ENCODE data around the gene MYO9A.

DNA sequence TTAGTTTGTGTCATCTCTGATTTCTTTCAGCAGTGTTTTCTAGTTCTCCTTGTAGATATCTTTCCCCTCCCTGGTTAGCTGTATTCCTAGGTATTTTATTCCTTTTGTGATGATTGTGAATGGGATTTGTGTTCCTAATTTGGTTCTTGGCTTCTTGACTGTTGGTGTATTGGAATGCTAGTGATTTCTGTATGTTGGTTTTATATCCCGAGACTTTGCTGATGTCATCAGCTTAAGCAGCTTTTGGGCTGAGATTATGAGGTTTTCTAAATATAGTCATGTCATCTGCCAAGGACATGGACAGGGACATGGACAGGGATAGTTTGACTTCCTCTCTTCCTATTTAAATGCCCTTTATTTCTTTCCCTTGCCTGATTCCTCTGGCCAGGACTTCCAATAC lies 35.8 kb downstream of the MYO9A start:
- no peak for TF ChIP-seq POLR2A (IDR thresholded peaks at IDR 0.05)
- TF ChIP-seq, protein P1, sequence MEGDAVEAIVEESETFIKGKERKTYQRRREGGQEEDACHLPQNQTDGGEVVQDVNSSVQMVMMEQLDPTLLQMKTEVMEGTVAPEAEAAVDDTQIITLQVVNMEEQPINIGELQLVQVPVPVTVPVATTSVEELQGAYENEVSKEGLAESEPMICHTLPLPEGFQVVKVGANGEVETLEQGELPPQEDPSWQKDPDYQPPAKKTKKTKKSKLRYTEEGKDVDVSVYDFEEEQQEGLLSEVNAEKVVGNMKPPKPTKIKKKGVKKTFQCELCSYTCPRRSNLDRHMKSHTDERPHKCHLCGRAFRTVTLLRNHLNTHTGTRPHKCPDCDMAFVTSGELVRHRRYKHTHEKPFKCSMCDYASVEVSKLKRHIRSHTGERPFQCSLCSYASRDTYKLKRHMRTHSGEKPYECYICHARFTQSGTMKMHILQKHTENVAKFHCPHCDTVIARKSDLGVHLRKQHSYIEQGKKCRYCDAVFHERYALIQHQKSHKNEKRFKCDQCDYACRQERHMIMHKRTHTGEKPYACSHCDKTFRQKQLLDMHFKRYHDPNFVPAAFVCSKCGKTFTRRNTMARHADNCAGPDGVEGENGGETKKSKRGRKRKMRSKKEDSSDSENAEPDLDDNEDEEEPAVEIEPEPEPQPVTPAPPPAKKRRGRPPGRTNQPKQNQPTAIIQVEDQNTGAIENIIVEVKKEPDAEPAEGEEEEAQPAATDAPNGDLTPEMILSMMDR (IDR thresholded peaks at IDR 0.05), result no peak
